Stimulated activated CD8-positive, alpha-beta memory T cell treated with anti-CD3 and anti-CD28 coated beads, Interleukin-15, amount 100 ng/mL, for 1 hour (primary cell): ENCODE results near the gene KCNJ3.

Experiments
- DNase-seq: peaks from one replicate; pipeline ENCODE4 v3.0.0-alpha.2; 2020; ENCODE audit warnings: low read depth

The KCNJ3 gene

GRCh38 chr2:154707994-154708575 lies 9.6 kb downstream of the KCNJ3 start:
- no peak for DNase-seq

GRCh38 chr2:154709215-154709614 lies 10.7 kb downstream of the KCNJ3 start:
- no peak for DNase-seq

- no peak for DNase-seq
These were observed 11.6 kb downstream of the KCNJ3 start for GRCh38 chr2:154710078-154710477.

- DNase-seq: no peak
These were observed 12.2 kb downstream of the KCNJ3 start for GRCh38 chr2:154710685-154711084.

- no peak for DNase-seq
These were observed 15.2 kb downstream of the KCNJ3 start for GRCh38 chr2:154713675-154714074.

- DNase-seq: no peak
These were observed 22.2 kb downstream of the KCNJ3 start for GRCh38 chr2:154720651-154721050.

GRCh38 chr2:154724194-154724797 lies 25.8 kb downstream of the KCNJ3 start:
- no peak for DNase-seq

GRCh38 chr2:154740361-154740760 lies 41.9 kb downstream of the KCNJ3 start:
- no peak for DNase-seq

- no peak for DNase-seq
These were observed 60.4 kb downstream of the KCNJ3 start for GRCh38 chr2:154758871-154759270.

GRCh38 chr2:154762638-154763037 lies 64.1 kb downstream of the KCNJ3 start:
- no peak for DNase-seq

- no peak for DNase-seq
These were observed 73.3 kb downstream of the KCNJ3 start for GRCh38 chr2:154771664-154772284.

- no peak for DNase-seq
These were observed 78.3 kb downstream of the KCNJ3 start for GRCh38 chr2:154776825-154777224.

- DNase-seq: no peak
These were observed 95.9 kb downstream of the KCNJ3 start for GRCh38 chr2:154794406-154794805.

GRCh38 chr2:154795651-154796050 lies 97.2 kb downstream of the KCNJ3 start:
- no peak for DNase-seq

GRCh38 chr2:154804451-154804850 lies 106.0 kb downstream of the KCNJ3 start:
- no peak for DNase-seq

- no peak for DNase-seq
These were observed 115.1 kb downstream of the KCNJ3 start for GRCh38 chr2:154813636-154814035.

GRCh38 chr2:154814856-154815255 lies 116.4 kb downstream of the KCNJ3 start:
- DNase-seq: no peak

- no peak for DNase-seq
These were observed 126.9 kb downstream of the KCNJ3 start for GRCh38 chr2:154825358-154825757.

GRCh38 chr2:154826827-154827226 lies 128.3 kb downstream of the KCNJ3 start:
- DNase-seq: no peak

- no peak for DNase-seq
These were observed 128.8 kb downstream of the KCNJ3 start for GRCh38 chr2:154827286-154827685.

GRCh38 chr2:154832711-154833110 lies 134.2 kb downstream of the KCNJ3 start:
- DNase-seq: no peak

- DNase-seq: no peak
These were observed 138.1 kb downstream of the KCNJ3 start for GRCh38 chr2:154836632-154837031.

- DNase-seq: no peak
These were observed 138.5 kb downstream of the KCNJ3 start for GRCh38 chr2:154837035-154837434.

- no peak for DNase-seq
These were observed 146.0 kb downstream of the KCNJ3 start for GRCh38 chr2:154844513-154844912.
